T47D (cell line): ENCODE measurements around the gene CENPM.

ENCODE experiments used
- DNase-seq, 2 experiments: peaks; one replicate each; pipeline versions ENCODE4 v3.0.0 to v3.0.0-alpha.2; 2011 to 2012; ENCODE audit warnings: low read depth in 1 of 2, low spot score in 1 of 2
- JUND ChIP-seq: IDR thresholded peaks from 2 replicates; pipeline ENCODE4 v1.6.1; 2012; ENCODE audit warnings: low read depth
- in situ Hi-C: cut with HindIII; loops from 2 replicates; pipeline ENCODE4 v1.10.0; 2016; ENCODE audit warnings: low sequenced_read_pairs, low pct_unique_long_range_greater_than_20kb

CENPM gene

GRCh38 chr22:41905411-41906202, 41.3 kb downstream of the CENPM start:
- in situ Hi-C loops = no loop called here
- no peak for TF ChIP-seq JUND
- DNase-seq = no peak

GRCh38 chr22:41904450-41905410, 42.2 kb downstream of the CENPM start:
- DNase-seq = no peak
- in situ Hi-C loops = no loop called here
- no peak for TF ChIP-seq JUND

DNA sequence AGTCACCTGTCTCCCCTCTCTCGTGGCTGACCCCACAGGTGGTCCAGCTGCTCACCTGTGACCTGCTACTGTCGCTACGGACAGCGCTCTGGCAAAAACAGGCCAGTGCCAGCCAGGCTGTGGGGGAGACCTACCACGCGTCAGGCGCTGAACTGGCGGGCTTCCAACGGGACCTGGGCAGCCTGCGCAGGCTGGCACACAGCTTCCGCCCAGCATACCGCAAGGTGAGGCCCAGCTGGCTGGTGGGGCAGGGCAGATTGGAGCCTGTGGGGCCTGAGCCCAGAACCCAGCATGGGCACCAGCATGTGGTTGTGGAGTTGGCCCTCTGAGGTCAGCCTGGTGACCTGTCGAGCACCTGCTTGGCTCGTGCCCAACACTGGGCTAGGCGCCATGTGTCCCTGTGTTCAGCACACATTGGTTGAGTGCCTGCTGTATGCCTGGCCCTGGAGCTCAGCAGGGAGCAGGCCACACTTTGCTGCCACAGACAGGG, 44.0 kb downstream of the CENPM start:
- TF ChIP-seq JUND = no peak
- in situ Hi-C loops = no loop called here
- no peak for DNase-seq

GRCh38 chr22:41902016-41902415, 44.9 kb downstream of the CENPM start:
- no peak for TF ChIP-seq JUND
- in situ Hi-C loops = no loop called here
- no peak for DNase-seq

GRCh38 chr22:41900652-41901312, 46.2 kb downstream of the CENPM start:
- no peak for TF ChIP-seq JUND
- no peak for DNase-seq
- in situ Hi-C loops = no loop called here

DNA sequence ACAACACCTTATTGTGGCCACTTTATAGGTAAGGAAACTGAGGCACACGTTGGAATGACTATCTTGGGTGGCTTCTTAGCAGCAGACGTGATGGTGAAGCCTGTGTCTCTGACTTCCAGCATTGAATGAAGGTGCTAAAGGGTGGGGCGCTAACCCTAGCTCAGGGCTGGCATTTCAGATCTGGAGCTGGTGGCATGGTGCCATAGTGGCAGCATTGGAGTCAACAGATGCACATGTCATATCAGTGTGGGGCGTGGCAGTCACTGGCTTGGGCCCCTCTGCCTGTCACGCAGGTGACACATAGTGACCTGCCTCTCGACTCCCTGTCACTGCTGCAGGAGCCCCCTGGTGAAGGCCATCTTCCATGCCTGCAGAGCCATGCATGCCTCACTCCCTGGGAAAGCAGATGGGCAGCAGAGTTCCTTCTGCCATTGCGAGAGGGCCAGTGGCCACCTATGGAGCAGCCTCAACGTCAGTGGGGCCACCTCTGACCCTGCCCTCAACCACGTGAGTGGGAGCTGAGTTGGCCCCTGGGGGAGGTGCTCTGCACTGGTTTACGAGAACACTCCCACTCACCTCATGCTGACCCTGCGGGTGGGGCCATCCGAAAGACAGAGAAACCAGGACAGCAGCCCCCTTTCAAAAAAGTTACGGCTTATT, 46.8 kb downstream of the CENPM start:
- no peak for DNase-seq
- in situ Hi-C loops = no loop called here
- no peak for TF ChIP-seq JUND

DNA sequence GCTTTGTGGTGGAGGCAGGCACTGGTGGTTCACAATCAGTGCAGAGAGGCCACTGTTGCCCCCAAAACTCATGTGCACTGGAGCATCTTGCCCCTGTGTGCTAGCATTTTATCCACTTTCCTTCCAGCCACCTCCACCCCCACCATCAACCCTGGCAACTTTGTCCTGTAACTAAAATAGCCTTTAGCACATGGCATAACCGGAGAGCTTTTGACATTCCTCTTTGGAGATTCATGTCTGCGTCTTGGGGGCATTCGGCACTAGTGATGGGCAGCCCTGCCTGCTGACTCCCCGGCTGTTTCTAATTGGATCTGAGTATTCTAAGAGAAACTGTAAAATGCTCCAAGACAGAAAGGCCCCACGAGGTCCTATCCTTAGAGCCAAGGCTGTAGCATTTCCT, 47.8 kb downstream of the CENPM start:
- no peak for DNase-seq
- in situ Hi-C loops = no loop called here
- no peak for TF ChIP-seq JUND

GRCh38 chr22:41898645-41899044, 48.3 kb downstream of the CENPM start:
- DNase-seq = no peak
- in situ Hi-C loops = no loop called here
- TF ChIP-seq JUND = no peak

DNA sequence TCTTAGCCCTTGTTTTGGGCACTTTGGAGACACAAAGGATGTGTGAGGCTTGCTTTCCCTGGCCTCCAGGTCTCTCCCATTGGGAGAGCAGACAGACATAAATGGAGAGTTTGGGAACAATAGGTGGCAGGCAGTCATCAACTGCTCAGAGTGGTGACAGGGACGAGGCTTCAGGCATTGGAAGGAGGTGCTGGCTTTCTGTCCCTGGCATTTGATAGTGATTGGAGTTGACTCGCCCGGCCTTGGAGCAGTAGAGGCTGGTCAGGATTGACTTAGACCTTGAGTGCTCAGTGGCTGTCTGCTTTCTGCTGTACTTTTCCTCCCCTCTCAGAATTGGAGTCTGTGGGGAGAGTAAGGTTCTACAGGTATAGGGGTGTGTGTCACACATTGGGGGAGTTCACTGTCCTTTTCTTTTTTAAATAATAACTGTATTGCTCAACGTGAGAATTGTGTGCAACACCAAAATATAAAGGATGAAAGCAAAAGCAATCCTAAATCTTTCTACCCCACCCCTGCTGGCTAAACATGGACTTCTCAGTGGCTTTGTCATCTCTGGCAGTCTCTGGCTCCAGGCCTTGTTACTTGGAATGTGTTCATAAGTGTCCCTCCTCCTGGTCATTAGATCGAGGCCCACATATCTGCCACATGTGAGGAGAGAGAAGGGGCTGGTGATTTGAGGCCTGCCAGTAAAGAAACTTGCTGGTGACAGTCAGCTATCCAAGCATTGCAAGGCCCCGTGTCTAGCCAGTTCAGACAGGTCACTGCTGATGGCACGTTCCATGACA, 53.2 kb downstream of the CENPM start:
- in situ Hi-C loops = no loop called here
- TF ChIP-seq JUND = no peak
- no peak for DNase-seq

- no peak for TF ChIP-seq JUND
- in situ Hi-C loops = no loop called here
- no peak for DNase-seq
Measured at GRCh38 chr22:41892721-41893120, 54.2 kb downstream of the CENPM start.

DNA sequence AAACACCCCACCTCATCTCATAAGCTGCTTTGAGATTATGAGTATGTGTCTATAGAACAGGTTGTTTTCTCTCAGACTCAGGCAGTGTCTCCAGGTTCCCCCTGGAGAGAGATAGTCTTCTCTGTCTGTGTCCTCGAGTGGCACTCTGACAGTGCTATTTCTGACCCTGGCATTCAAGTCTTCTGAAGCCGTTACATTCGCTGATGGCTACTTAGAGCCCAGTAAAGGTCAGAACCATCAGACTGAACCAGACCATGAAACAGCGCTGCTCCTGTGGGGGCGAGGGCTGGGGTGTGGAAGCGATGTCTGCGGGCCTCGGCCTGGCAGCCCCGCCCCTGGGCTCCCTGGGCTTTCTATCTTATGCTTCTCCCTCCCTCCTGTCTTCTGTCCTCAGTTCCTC, 55.5 kb downstream of the CENPM start:
- in situ Hi-C loops = no loop called here
- no peak for DNase-seq
- no peak for TF ChIP-seq JUND
